Fibroblast of lung (primary cell): Measurements from ENCODE around the gene PAGE5.

Experiments used
- CTCF ChIP-seq, 2 donors: IDR thresholded peaks in 1 of 2; conservative IDR thresholded peaks in 1 of 2; 1 replicate in 1 of 2; 2 replicates in 1 of 2; pipeline ENCODE4 v1.5.1; 2011 to 2012; ENCODE audit warnings: low read length in 2 of 2, control low read depth in 1 of 2, inconsistent platforms in 1 of 2, low read depth in 1 of 2, mild to moderate bottlenecking in 1 of 2
- EZH2 ChIP-seq: IDR thresholded peaks from 2 replicates; pipeline ENCODE4 v1.5.1; 2012; ENCODE audit warnings: low read length, control low read depth, mild to moderate bottlenecking; ENCODE audit errors: missing control alignments

DNA sequence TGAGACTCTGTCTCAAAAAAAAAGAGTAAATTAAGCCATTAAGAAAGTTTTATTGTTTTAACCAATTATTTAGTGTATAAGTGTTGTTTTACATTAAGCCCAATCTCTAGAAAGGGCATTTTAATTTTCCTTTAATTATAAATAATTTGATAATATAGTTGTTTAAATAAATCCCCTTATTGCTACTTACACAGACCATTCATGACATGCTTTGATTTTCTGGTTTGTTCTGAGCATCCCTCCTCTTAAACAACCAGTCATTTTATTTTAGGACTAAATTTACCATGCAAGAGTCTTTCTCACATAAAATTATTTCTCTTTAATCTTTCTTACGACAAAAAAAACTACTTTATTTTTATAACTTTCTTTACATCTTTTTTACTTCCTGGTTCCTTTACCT, 23.5 kb upstream of the PAGE5 start:
- no peak for TF ChIP-seq CTCF (conservative IDR thresholded peaks at IDR 0.05 in 1 of 2, IDR thresholded peaks at IDR 0.05 in 1 of 2; ENCODE audit: low read depth in 1 of 2, low read length in 2 of 2)
- TF ChIP-seq EZH2 = no peak
